ENCODE data around the gene SLC30A7.

- TF ChIP-seq CTCF (IDR thresholded peaks at IDR 0.05; ENCODE audit: low read length), result no peak
- no peak for TF ChIP-seq EZH2 (IDR thresholded peaks at IDR 0.05; ENCODE audit: borderline replicate concordance, low read length)
Measured at GRCh38 chr1:100876291-100876690, 19.6 kb upstream of the SLC30A7 start.

Data from OCI-LY1 (cell line).